ENCODE measurements around the gene CSMD2.

CSMD2 gene

DNA sequence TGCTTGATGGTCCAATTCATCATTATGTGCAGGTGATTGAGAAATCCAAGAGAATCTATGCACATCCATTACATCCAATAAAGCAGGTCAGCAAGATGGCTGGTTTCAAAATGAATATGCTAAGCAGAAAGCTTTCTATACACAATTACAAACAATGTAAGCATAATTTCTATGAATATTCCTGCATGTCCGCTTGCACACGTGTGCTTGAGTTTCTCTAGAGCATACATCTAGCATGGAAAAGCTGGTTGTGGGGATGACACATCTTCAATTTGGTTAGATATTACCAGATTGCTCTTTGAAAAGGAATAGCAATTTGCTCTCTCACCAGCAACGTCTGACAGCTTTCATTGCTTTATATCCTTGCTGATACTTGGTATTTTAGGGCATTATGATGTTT is 461.6 kb downstream of the CSMD2 start:
- no peak for DNase-seq

DNA sequence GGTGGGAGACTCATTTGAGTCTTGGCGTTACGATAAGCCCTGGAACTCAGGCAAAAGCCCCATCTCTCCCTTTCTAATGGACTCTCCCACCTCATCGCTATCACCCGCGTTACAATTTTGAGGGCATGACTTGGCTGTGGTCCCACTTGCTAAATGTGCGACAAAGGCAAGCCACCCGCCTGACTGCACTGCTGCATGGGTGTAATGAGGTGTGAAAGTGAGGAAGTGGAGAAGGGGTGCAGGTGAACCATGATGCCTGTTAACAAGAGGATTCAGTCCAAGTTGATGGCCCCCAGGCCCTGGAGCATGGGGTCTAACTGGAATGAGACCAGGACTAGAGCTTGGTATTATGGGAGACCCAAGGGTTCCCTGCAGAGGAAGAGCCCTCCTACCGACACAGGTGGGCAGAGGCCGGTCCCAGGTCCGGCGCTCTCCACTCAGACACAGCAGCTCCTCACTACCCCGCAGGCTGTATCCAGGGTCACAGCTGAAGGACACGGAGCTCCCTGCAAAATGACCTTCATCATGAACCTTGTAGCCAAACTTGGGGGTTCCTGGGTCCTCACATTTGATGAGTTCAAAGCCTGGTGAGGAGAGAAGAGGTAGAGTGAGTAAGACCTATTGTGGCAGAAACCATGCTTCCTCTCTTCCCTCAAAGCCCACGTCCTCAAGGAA is 466.5 kb downstream of the CSMD2 start:
- DNase-seq, result no peak

DNA sequence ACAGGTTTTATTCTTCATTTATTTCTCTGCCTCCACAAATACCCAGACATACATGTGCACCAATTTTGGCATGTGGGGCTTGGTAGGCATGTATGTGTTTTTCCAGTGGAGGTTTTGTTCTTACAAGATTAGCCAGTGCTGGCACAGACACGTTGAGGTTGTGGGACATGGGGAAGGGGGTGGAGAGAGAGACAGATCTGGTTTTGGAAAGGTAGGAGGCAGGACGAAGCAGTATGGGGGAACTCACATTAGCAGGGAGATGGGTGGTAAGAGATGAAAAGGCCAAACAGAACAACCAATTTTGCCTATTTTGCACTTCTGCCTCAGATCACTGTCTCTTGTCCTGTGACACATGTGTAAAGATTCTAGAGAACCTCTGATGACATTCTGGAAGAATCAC is 467.2 kb downstream of the CSMD2 start:
- DNase-seq, result no peak

DNA sequence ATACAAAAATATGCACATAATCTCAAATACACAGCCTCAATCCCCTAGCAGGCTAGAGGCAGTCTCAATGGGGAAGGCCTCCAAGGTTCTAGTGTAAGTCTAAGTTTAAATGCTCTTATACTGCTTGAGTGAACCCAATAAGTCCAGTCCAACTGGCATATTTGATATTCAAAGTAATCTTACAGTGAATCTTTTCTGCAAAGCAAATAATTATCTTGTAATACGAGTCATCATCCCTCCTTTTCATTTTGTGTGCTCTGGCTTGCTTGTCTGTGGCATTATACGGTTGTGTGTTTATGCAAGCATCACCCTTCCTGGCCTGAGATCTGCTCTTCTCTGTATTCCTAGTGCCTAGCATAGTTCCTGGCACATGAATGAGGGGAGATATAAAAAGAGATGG is 468.1 kb downstream of the CSMD2 start:
- DNase-seq, result no peak

DNA sequence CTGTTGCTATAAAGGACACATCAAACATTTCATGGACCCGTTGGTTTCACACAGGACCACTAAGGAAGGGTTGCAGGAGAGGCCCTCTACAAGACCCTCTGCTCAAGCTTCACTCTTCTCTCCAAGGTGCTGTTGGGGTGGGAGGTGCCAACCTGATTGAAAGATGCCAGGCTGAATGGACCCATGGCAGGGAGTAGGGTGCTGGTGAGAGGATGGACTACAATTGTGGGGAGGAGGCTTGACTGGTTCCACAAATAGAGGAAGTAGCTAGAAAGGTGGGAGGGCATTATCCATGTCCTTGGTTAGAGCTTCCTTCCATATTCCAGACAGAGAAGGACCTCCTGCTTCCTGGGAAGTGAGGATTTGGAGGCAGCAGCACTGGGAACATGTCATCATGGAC is 468.7 kb downstream of the CSMD2 start:
- DNase-seq, result no peak

DNA sequence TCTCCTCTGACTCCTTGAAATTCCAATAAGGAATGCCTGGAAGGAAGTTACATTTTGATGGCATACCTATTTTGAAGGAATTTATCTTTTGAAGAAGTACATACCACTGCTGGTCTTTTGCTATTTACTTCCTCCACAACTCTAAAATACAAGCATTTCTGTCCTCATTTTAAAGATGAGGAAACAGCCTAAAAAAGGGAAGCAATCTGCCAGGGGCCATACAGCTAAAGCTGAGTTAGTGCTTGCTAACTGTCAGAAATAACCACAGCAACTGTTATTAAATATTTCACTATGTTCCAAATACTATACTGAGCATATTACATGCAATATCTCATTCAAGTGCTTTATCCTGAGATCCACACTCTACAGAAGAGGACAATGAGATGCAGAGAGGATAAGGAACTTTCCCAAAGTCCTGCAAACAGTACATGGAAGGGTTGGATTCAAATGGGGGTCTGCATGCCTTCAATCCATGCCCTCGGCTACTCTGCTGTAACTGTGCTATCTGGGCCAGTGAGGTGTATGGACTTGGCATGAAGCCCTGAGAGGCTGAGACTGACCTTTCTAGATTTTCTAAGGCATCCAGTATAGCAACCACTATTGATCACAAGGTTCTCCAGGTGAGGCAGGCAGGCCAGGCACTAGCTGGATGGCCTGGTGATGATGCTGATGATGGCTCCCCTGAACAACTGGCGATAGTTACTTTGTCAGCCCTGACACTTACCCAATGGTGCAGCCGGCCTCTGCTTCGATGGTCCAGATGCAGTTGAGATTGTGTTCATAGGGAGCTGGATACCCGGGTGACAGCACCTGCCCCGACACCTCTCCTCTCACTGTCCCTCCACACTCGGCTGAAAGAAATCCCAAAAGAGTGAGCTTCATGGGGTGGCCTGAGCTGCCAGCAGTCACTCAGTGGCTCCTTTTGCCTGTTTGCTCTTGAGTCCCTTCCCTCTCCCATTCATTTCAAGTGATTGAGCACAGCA is 472.5 kb downstream of the CSMD2 start:
- no peak for DNase-seq

DNA sequence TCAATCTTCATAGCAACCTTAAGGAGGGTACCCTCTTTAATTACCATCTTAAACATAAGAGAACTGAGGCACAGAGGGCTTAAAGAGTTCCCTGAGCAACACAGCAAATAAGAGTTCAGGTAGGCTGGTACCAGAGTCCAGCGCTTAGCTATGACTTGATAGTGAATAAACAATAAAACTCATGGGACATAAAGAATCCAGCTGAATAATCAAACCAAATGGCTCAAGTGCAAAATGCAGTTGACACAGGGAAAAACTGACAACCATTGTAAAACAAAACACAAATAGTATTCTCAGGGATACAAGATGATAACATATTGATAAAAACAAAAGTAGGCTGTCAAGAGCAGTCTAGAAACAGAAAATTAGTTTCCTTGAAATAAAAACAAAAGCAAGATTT is 478.0 kb downstream of the CSMD2 start:
- no peak for DNase-seq

DNA sequence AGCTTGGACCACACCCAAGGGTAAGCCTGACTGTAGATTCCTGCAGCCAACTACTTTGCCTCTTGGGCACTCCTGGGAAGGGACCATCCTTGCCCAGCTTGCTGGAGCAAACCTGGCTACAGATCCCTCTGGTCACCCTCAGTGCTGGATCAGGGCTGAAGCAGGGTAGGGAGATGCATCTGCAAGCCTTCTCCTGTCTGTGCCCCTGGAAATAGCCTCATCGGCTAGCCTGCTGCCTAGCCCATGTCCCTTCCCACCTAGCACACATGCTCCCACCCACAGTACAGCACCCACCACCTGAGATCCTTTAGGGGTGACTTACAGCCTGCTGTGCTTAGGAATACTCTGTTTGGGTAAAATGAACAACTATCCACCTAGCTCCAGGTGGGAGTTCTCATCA is 478.5 kb downstream of the CSMD2 start:
- no peak for DNase-seq

DNA sequence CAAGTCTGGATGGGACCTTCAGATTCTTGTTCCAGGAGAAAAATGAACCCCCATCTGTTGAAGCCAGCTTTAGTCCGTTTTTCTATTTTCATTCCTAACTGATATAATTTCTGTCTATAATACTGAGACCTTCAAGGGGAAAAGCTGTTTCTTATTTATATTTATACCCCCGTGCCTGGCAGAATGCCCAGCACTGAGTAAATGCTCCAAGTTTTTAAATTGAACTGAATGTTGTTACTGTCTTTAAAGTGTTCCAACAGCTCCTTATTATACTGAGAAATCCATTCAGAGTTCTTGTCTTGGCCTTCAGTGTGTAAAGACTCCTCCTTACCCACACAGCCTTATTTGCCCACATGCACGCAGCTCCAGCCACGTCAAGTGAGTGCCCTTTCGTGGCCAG is 479.8 kb downstream of the CSMD2 start:
- DNase-seq, result no peak

DNA sequence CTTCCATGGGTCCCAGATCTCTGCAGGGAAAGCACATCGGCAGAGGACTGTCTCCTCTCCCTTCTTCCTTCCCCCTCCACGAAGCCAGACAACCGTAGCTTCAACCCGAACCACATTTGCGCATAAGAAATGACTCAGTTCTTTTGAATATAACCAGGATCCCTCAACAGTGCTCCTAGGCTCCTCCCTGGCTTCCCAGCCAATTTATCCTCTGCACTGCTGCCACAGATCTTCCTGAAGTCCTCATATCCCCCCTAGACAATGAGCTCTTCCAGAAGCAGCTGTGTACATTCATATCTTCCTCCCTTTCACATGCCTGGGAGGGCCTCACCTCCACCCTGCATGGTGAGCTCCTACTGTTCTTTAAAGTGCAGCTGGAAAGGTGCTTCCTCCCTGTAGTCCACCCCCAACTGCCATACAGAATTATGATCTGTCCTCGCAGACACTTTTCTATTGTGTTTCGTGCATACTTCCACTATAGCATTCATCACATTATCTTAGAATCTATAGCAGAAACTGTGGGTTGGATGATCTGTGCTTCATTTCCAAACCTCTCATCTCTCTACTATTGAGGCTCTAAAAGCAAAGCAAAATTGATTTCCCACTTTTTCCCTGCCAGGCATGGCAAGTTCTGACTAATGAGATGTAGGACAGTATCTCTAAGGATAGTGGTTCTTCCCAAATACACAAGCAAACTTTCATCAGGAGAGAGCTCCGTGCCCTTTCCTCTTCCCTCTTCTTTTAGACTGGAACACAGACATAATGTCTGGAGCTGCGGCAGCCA is 480.4 kb downstream of the CSMD2 start:
- DNase-seq, result no peak

DNA sequence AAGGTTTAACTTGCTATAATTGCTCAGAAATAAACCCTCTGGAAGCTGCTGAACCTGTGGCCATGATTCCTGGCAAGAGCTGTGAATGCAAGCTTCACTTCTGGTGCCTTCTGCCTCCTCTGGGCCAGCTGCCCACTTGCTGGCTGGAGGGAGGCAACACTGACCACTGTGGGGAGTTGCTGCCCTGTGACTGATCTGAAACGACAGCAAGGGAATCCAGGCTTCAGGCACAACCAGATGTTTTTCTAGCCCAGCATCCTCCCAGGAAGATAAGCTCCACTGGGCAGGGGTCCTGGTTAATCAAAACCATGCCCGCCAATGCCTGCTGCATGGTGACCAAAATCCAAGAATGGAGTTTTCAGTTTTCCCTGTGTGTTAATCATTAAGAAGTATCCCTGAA is 481.1 kb downstream of the CSMD2 start:
- no peak for DNase-seq

DNA sequence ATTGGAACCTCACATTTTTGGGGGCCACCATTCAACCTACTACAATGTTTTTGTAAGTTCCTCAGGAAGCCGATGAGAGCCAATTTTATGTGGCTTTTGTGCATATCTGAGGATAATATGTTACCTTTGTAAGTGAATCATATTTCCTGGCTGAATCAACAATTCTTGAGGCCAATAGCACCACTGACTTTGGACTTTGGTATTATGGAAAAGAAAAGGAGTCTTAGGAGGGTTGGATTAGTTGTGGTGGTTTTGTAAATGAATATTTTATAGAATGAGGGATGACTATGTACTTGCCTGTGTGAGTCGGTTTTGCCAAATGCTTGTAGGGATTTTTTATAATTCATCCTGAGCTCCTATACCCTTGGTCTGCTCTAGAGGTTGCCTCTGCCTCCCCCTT is 482.7 kb downstream of the CSMD2 start:
- no peak for DNase-seq

DNA sequence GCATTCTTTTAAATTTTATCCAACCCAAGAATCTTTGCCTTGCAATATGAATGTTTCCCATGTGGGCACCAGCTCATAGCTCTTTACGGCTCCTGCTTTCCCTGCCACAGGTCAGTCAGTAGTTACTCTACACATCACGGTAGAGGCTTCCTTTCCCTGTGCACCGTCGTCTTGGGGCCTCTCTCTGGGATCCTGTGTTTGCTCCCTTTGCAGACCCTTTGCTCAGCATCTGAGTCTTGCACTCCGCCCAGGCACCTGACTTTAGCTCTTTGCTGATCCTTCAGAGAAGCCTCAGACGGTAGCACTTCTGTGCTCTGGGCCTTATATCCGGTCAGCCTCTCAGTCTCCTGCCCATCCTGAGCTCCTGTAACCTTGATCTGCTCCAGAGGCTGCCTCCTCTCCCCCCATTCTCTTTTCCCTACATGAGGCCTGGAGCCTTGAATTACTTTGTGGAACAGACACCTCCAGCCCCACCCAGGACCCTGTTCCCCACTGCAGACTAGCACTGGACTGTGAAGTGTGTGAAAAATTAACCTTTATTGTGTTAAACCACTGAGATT is 484.7 kb downstream of the CSMD2 start:
- no peak for DNase-seq

DNA sequence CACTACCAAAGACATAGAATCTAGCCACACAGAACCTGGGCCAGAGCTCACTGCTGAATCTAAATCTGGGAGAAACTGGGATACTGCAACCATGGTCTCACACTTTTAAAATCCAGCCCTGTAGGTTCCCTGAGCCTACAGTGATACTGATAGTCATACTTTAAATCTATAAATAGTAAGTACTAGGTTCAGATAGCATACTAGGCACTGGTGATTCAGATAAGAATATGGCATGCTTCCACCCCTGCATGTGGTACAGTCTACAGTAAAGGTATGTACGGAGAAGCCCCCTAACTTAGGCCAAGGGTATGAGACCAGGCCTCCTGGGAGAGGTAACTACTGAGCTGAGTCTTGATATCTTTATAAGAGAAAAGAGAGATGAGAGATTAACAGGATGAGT is 494.5 kb downstream of the CSMD2 start:
- no peak for DNase-seq

DNA sequence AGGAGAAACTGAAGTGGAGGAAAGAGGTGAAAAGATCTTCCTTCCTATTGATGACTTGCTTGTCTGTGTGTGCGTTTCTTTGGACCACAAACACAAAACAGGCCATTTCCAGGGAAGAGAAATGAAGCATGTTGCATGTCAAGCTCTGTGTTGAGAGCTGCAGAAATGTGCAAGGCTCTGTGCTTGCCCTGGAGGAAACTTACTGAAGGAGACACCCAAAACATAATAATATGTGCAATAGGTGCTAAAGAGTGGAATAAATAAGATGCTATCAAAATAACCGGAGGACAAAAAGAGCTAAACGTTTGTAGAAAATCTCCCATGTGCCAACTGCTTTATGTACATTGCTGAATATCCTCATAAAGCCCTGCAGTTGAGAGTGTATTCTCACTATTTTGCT is 496.3 kb downstream of the CSMD2 start:
- no peak for DNase-seq

DNA sequence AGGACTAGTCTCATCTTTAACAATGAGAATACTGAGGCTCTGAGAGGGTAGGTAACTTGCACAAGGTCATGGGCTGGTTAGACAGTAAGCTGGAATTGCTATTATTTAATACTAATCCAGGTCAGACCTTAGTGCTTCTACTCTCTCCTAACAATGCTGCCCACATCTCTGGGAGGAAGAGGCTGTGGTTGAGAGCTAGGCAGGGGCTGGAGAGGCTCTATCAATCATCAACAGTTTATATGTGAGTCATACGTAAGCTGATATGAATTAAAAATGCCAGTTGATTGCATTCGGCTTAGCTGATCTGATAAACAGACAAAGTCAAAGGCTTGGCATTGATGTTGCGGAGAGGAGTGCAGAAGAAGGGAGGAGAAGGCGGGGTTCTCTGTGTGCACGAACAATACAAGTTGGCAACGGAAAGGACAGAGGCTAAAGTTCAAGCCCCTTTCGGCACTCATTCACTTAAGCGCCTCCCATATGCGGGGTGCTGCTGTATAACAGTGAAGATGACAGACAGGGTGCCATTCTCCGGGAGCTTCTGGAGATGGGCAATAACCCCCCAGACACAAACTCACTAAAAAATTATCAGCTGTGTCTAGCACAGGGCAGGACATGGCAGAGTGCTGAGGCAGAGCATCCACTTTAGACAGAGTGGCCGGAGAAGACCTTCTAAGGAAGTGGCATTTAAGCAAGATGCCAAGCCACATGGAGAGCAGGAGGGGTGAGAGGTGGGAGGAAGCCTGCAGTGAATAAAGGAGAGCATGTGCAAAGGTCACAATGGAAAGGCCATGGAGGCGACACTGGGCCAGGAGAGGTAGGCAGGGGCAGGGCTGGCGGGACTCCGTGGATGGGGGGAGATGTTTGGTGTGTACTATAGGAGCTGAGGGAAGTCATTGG is 497.4 kb downstream of the CSMD2 start:
- no peak for DNase-seq

DNA sequence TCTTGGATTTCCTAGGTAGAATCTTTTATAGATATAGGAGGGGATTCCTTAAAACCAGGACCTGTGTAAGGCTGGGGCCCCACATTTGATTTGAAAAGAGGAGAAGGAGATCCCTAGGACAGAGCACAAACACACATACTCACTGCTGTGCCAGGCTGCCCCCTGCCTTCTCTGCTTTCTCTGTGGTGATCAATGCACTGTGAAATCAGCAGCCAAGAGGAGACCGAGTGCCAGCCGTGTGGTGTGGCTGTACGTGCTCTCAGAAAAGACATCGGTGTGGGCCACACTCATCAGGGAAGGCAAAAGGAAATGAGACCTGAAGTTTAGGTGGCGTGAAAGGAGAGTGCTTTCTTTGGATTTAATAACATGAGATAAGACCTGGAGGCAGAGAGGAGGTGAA is 498.4 kb downstream of the CSMD2 start:
- no peak for DNase-seq

DNA sequence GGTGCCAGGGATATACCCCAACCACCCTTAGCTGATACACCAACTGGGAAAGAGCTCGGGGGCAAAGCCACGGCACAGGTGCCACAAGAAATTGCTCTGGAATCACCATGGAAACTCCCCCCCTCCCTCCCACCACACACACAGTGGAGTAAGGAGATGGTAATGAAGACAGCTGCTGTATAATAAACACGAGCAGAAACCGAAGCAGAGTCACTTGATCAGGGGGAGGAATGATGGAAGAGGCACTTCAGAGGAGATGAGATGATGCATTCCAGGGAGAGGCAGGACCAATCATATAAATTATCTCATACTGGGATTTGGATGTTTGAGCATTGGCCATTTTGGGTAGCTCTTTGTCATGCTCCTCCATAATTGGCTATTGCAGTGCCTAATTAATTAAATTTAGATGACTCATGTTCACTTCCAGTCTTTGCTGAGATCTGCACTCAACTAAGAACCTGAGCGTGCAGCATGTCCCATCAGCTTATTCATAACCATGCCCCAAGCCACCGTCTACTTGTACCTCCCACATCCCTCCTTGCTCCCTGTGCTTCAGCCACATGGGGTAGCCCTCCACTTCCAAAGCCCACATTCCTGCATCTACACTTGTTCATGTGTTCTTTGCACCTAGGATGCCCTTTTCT is 503.1 kb downstream of the CSMD2 start:
- DNase-seq, result no peak

DNA sequence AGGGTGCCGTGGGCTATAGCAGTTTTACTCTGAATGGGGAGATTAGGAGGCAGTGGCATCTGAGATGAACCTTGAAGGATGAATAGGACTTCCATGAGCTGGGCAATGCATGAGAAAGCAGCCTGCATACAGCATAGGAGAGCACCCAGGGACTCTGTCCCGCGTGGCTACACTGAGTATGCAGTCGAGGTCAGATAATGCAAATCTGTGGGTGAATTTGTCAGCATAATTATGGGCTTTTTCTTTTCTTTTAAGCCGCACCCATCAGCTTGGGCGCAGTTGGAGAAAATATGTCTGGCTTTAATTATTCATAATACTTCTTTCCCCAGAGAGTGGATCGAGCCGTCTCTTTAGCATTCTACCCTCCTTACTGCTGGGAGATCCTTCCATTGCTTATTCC is 504.1 kb downstream of the CSMD2 start:
- DNase-seq, result no peak

DNA sequence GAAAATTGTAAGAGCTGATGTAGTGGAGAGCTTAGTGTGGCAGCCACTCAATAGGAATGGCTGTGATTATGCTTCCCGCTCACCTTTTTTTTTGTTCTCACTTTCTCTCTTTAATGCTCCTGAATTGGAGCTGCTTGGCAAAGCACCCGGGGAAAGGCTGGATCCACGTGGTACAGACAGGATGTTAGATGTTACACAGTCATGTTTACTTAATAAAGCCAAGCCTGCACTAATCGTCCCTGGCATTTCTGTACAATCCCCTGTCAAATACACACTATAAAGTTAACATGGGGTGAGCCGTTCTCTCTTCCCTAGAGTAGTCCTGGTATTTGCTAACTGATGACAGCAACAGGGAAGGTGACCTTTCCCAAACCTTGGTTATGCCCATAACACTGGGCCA is 504.8 kb downstream of the CSMD2 start:
- DNase-seq, result no peak

DNA sequence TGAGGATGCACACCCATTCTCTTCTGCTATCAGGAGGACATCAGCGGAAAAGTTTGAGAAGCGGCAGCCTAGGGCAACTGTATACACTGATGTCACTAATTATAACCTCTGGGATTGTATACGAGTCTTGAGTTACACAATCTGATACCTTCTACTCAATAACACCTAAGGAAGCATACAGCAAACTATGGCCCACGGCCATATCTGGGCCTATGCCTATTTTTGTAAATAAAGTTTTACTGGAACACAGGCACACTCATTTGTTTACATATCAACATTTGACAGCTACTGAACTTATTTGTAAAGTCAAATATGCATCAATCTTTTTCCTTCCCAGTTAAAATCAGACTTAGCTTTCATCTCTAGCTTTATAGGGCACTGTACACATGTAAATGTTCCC is 505.4 kb downstream of the CSMD2 start:
- DNase-seq, result no peak

DNA sequence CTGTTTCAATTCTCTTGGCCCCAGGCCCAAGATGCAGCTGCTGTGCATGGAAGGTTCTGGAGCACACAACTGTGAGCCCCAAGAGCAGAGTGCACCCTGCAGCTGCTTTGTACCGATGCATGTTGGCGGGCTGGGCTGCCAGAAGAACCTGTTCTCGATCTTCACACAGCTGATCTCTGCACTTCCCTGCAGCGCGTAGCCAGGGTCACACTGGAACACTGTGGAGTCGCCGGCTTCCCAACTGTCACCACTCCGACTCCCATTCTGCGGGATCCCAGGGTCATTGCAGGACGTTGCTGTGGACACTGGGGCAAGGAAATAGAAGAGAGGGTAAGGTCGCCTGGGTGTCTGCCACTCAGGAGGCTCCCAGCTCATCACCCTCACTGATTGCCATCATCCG is 507.2 kb downstream of the CSMD2 start:
- DNase-seq, result no peak
